ENCODE measurements around the gene CNKSR3.

- TF ChIP-seq CTCF (IDR thresholded peaks at IDR 0.05; ENCODE audit: borderline replicate concordance, extremely low read depth, low read length, poor library complexity, severe bottlenecking) (no peak), EZH2 (IDR thresholded peaks at IDR 0.05; ENCODE audit: borderline replicate concordance, low read depth, low read length, severe bottlenecking) (no peak)
These were observed 17.9 kb upstream of the CNKSR3 start for GRCh38 chr6:154528310-154528915.

Data from DND-41 (cell line).